NCI-H1092 (cell line): ENCODE results near the gene TBC1D1.

Experiments
- DNase-seq: peaks from one replicate; lab custom pipeline; 2025; lab: John Stamatoyannopoulos, UW

The TBC1D1 gene

DNA sequence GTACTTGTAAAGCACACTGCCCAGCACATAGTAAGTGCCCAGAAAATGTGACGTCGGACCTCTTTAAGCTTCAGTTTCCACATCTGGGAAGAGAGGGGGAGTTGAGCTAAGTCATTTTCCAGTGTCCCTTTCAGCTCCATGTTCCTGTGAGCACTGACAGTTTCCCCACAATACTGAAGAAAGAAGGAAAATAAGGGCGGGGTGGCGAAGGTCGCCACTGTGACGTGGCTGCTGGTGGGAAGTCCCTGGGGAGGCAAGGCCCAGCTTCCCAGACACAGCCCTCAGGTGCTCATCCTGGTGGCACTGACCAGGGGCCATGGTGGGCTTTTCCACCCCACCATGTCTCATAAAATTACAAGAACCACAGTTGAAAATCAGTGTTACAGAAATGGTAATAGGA is 191.1 kb downstream of the TBC1D1 start:
- DNase-seq = no peak

DNA sequence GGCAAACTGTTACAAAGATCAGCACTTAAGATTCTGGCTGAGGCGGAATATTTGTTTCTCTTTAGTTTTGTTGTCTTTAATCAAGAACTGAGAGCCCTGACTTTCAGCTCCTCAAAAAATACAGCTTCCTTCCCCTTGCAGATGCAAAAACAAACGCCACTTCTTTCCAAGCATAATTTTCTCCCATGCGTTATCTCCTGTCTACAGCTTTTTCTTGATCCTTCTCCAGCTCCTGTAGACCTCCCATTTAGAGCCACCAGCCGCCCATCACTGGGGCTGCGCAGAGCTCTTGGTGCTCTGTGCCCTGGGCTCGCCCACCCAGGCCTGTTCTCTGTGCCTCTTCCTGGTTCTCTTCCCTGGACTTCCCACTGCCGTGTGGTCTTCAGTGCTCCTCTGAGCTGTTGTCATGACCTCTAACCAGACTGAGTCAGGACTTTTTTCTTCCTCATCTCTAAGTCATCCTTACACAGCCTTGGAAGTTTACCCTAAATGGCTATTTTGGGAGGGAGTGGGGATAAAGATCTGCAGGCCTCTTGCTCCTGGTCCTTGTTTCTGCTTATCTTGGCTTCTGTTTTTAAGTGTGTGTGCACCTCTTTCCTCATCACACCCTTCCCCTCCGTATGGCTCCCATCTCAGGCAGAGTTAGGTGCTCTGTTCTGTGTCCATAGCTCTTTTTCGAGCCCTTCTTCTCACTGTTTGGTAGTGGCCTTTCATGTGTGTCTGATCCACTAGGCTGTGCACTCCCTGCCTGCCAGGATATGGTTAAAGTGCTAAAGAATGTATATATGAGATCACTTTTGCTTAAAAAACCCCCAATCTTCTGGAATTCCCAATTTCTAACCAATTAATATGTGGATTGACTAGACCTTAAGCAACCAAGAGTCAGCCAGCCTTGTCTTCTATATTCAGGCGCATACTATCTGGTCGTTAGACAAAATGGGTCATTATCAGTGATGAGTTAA is 191.8 kb downstream of the TBC1D1 start:
- no peak for DNase-seq

DNA sequence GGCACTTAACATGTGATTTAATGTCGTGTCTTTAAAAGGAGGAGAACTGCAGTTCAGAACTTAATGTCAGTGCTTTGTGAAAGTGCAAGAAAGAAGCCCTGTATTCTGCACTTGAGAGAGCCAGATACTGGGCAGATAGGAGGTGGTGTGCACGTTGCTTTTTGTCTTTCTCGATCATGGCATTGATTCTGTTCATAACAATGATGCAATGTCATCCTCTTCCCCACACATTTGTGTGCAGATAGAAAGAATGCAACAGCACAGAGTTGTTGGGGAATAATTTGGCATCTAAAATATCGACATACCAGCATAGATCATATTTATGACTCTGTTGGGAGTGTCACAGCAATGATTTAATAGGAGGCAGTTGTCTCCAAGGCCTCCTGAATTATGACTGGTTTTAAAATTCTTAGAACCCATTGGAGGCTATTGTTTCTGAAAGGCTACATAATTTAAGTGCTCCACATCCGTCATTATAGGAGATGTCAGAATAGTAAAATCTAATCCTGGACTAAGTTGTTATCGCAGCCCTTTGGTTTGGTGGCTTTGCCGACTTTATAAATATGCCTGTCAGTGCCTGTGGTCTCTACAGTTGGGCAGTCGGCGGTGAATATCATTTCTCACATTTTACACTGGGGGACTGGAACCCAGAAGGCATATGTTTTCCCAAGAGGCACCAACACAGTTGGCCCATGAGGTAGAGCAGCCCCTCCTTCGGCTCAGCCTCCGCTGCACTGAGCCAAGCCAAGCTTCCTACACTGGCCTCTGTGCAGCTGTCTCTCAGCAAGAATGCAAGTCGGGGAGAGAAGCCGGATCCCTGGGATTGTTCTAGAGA is 194.2 kb downstream of the TBC1D1 start:
- DNase-seq = no peak

DNA sequence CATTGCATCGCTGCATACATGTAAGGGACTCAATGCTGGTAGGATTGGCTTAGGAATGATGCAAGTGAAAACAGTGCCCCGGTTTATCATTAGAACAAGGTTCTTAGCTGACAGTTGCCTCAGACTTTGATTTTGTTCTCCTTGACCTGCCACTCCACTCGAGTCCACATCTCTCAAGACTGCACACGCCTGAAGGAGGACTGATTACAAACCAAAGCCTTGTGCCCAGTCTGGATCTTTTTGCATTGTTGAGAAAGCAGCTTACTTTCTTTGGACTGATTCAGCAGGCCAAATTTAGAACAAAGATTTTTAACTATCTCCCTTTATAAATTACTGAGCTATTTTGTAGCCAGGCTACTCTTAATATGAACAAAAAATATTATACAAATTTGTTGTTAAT is 194.9 kb downstream of the TBC1D1 start:
- no peak for DNase-seq

DNA sequence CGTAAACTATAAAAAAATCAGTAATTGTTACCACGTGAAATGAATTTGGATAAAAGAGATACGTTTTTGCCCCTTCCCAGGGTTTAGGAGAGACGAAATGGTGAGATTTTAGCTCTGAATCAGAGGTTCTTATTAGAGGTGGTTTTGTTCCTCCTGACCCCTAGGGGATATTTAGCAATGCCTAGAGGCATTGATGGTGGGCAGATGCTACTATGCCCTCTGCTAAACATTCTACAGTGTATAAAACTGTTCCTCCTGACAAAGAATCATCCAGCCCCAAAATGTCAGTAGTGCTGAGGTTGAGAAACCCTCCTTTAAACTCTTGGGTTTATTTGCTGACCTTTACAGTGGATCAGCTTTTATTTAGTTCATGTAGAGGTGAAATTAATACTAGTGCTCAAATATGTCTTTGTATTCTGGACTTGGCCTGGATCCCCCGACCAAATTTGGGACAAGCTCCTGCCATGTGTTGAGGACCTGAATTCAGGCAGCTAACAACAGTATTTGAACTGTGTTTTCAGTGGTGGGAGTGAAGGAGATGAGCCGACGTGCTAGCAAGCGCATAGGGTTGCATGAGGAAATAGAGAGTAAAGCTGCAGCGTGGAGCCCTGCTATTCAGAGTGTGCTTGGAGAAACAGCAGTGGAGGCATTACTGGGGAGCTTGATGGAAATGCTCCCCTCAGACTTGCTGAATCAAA is 195.4 kb downstream of the TBC1D1 start:
- no peak for DNase-seq

DNA sequence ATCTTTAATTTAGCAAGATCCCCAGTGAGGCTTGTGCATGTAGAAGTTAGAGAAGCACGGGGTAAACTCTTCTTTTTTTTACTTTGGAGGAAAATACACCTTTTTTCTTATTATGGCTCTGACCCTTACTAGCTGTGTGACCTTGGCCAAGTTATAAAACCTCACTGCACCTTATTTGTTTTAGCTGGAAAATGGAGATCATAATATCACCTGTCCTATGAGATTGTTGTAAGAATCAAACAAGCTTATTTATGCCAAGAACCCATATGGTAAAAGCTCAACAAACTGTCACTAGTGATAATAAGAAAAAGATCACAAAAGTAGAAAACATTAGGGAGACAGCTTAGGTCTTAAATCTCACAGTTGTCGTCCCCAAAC is 196.0 kb downstream of the TBC1D1 start:
- DNase-seq = no peak

DNA sequence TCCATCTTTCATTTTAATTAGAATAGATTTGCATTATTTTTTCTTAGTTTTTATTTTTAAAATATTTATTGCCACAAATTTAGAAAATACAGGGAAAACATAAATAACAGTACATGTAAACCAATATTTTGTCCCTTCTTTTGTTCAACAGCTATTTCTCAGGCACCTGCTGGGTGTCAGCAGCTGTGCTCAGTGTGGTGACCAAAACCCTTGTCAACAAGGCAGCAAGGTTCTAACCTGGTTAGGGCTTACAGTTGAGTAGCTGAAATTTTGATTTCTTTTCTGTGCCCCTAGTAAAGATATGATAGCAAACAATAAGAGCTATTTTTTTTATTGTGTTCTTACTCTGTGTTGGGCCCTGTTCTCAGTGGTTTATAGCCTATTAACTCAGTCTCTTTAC is 197.4 kb downstream of the TBC1D1 start:
- DNase-seq = no peak

DNA sequence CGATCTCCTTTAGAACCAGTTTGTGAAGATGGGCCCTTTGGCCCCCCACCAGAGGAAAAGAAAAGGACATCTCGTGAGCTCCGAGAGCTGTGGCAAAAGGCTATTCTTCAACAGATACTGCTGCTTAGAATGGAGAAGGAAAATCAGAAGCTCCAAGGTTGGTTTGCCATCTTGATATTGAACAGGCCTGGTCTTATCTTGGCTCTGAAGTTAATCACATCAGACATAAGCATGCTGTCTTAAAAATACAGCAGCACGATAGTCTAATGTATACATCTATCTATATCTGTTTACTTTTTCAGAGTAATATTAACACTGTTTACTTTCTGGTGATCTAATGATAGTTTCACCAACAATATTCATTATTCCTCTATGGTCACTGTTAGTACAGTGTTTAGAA is 199.1 kb downstream of the TBC1D1 start:
- DNase-seq = no peak

DNA sequence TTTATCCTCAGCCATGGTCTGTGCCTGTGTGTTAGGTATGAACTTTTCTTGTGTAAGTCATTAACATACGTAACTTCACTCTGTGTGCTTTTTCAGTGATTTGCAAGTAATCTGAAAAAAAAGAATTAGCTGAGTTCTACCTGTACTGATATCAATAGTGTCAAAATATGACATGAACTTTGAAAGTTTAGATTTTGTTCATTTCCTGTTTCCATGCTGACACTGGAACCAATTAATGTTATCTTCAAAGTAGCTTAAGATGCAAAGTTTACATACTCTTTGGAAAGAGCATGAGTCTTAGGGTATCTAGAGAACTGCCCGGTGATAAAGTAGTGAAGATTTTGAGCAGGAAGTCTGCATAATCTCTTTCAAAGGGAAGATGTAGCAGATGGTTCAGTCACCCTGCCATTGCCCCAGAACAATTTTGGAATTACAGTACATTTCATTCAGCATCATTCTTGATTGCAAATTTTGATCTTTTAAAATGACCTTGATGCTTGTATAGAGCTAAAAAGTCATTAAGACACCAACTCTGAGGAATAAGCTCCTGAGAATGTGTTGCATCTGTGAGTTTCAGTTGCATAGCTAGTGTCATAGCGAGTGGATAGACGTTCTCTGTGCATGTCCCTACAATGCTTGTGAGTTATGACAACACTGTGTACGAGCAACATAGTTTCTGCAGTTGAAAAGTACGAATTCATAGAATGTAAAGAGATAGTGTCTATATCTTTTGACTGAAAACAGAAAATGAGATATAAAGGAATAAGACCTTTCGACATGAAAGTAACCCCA is 199.8 kb downstream of the TBC1D1 start:
- no peak for DNase-seq

DNA sequence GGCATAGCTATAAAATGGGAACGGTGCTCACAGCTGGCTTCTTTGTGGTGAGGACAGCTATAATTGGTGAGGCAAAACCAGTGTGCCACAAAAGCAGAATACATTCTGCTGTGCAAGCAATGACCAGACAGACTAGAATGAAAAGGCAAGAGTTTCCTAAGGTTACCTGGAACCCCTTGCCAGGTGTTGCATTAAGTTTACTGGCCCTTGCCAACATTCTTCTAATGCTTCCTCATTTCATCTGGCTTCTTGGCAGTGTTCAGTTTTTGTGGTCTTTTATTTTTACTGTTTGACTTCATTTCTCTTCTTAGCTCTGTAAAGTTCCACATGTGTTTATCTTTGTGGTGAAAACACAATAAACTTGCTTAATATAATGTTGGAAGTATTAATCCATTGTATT is 200.8 kb downstream of the TBC1D1 start:
- no peak for DNase-seq

DNA sequence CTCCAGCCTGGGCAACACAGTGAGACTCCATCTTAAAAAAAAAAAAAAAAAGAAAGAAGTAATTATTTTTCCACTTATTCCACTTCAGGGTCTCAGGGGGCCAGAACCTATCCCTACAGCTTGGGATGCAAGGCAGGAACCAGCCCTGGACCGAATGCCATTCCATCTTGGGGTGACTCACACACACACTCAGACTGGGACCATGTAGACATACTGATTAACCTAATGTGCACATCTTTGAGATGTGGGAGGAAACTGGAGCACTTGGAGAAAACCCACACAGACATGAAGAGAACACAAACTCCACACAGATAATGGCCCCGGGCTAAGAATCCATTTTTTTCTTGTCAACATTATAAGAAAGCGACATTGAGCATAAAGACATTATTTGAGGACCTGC is 201.8 kb downstream of the TBC1D1 start:
- no peak for DNase-seq

DNA sequence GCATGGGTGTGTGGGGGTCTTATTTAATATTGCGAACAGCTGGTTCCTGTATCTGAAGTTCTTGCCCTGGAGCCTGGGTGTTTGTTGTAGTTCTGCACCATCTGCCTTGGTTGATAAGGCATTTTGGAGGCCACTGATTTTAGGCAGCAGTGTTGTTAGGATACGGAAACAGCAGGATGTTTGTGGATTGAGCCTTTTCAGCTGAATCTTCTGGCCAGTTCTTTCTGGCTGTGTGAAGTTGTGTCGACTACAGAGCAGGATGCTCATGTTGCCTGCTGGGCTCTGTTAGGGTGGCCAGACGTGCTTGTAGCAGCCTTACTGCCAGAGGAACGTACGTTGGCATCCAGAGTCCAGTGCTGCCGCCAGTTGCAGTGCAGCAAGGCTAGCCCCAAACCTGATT is 203.5 kb downstream of the TBC1D1 start:
- DNase-seq = no peak

DNA sequence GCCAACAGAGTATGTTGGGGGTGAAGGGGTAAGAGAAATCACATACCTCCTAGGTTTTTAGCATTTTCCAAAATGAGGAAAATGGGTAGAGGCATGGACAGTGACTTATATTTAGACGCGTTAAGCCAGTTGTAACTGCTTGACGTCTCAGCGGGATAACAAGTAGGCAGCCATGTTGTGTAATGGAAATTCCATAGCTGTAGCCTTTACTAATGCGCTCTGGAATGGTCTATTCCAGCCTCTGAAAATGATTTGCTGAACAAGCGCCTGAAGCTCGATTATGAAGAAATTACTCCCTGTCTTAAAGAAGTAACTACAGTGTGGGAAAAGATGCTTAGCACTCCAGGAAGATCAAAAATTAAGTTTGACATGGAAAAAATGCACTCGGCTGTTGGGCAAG is 204.8 kb downstream of the TBC1D1 start:
- no peak for DNase-seq

DNA sequence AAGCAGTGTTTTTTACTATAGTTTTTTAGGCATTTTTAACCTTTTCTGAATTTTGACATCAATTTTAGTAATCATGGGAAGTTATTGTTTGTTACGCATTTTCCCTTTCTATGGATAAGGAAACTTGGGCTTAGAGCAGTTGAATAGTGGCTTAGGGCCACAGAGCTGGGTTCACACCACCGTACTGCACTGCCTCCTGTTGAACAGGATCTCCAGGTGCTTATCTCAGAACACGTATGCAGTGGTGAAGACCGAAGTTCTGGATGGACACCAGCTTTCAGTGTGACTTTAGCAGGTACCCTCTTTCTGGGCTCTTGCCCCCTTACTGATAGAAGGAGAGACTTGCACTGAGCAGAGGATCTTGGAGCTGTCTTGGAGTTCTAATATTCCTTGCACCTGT is 206.9 kb downstream of the TBC1D1 start:
- DNase-seq = no peak

DNA sequence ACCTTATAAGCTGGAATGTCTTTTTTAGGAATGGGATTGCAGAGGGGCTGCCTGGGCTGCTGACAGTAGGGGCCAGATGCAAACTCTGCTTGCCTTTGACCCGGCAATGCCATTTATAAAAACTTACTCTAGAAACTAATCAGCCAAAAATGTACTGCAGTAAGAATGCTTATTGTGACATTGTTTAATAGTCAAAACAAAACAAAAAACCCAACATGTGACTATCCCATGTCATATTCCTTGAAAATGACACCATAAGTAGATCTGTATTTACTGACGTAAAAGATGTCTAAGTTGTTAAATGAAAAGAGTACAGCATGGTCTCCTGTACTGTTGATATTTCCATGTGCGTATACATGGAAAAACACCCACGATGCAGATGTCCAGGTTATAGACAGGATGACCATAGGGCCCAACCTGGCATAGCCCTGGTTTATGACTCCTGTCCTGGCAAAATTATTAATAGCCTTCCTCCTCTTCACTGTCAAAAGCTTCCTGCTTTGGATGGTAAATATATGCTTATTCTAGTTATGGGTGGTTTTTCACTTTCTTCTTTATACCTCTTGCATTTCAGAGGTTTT is 208.2 kb downstream of the TBC1D1 start:
- DNase-seq = no peak

DNA sequence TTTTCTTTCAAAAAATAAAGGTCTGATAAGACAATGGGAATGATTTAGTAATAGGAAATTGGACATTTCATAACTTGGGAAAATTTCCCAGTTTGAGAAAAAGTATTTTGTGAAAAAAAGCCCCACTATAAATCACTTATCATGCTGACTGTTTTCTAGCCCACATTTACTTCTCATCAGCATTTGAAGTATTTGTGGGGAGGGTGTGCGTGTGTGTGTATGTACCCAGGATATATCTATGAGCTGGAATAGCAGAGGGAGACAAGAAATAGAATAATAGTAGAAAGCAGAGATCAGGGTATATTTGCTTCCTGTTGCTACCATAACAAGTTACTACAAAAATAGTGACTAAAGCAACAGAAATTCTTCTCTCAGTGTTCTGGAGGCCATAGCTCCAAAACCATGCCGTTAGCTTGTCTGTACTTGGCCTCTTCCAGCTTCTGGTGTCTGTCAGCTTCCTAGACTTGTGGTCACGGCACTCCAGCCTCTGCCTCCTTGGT is 209.1 kb downstream of the TBC1D1 start:
- no peak for DNase-seq

DNA sequence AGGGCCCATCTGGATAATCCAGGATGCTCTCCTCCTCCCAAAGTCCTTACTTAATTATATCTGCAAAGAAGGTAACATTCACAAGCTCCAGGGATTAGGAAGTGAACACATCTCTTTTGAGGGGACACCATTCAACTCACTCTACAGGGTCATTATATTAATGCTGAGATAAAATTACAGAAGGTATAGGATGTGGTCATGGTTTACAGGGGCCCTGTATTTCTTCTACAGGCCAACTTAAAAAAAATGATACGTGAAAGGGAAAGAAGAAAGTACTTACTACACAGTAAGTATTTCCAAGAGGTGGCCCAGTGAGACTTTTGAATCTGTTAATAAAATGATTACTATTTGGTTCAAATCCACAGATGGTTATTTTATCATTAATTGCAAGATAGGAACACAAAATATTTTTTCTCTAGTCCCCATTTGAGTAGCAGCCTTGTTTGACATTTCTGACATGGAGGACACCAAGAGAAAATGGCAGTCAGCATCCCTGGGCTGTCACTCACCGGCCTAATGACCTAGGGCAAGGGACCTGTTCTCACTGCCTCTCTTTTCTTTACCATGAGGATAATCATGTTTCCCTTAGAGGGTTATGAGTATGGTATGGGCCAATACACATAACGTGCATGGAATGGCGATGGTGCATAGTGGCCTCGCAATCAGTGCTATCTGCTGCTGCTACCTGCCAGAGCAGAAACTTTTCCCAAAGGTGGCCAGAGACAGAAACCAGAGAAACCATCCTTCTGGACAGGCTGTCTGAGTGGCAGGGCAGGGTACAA is 209.8 kb downstream of the TBC1D1 start:
- DNase-seq = no peak

DNA sequence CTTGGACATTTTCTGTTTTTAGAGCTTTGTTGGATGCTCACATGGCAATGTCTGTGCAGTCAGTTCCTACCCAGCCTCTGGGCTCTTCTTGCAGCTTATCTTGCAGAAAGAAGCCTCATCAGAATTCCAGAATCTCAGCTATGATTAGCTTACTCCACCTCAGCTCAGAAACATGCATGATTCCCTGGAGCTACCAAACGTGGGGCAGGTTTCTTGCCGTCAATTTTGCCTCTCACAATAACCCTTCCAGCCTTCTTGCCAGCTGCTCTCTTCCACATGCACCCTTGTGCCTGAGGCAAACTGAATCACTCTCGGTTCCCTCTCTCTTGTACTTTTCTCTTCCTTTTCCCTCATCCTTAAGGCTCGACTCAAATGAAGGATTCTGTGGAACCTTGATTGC is 210.7 kb downstream of the TBC1D1 start:
- DNase-seq = no peak

DNA sequence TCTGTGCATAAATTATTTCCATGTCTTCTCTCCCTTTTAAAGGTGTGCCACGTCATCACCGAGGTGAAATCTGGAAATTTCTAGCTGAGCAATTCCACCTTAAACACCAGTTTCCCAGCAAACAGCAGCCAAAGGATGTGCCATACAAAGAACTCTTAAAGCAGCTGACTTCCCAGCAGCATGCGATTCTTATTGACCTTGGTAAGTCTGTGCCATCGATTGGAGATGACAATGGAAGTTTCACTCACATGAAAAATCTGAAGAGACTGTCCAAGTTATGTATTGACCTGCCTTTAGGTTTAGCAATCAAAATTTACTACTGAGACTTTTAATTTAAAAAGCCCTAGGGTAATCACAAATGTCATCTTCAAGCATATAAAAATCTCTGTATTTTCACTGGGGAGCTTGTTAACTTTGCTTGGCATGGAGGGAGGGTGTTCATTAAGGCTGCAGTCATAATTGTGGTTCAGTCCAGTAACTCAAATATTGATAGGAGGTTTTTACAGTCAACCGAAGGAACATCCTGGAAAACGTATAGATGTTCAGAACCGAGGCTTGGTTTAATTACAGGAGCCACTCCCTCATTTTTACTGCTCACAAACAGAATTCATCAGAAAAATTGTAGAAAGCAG is 212.2 kb downstream of the TBC1D1 start:
- DNase-seq = no peak
